OCI-LY3 (cell line): ENCODE measurements around the gene PDS5B.

Experiments
- CTCF ChIP-seq: fragments of 200-600, 300-600 bp; sonication (generic); IDR thresholded peaks from 2 replicates; pipeline ENCODE4 v1.5.1; 2014; ENCODE audit warnings: antibody characterized with exemption, low read length, low read depth
- EZH2phosphoT487 ChIP-seq: fragments of 200-600 bp; shearing (Covaris generic); IDR thresholded peaks from 2 replicates; pipeline ENCODE4 v1.6.1; 2018; ENCODE audit warnings: antibody characterized with exemption, mixed run types, low read depth

- TF ChIP-seq CTCF (peak; percentile 95), EZH2phosphoT487 (no peak)
These were observed 53.4 kb downstream of the PDS5B start for GRCh38 chr13:32639502-32640105.
